Measurements from ENCODE around the gene TCP11L1. TPM values are rescaled to one million over a fixed set of nuclear protein-coding genes. Genes with fewer than 3 reads are reported as not detected.

TCP11L1 gene
- total RNA-seq, 1 experiment from 2014 or later, result 44.5 TPM

GRCh38 chr11:33015621-33016551 is 23.5 kb upstream of the TCP11L1 start, which contains the start of gene DEPDC7:
Gene DEPDC7 (plus strand): TSS chr11:33015878. CDS start chr11:33015956, 78 bp downstream.
- no peaks in the 10 kb centered on the region for H3K36me3 ChIP-seq (ENCODE audit: insufficient read depth, low read length, poor library complexity, severe bottlenecking)
- peak within 1 kb of the TSS; percentile 31 for H3K27ac ChIP-seq (ENCODE audit: low read depth, low read length, poor library complexity, severe bottlenecking)
- no peaks in the 10 kb centered on the region for H3K27me3 ChIP-seq (replicated peaks; ENCODE audit: insufficient read depth, low read depth, low read length, poor library complexity)
- CTCF ChIA-PET, result interaction anchor here (0.6 kb wide), 2 partner anchors 10 to 75 kb away, joined by 3 read pairs; no protein-coding TSS in a partner anchor
- DNase-seq (ENCODE audit: low spot score), result peak; percentile 100
- TF ChIP-seq EZH2 (IDR thresholded peaks at IDR 0.05; ENCODE audit: borderline replicate concordance, low read depth, low read length, poor library complexity, severe bottlenecking) (no peak), CTCF (conservative IDR thresholded peaks at IDR 0.05; ENCODE audit: low read depth, low read length) (no peak)
- POLR2A ChIA-PET (ENCODE audit: low non-redundant PET), result interaction anchor here (0.5 to 0.6 kb wide), 2 partner anchors 38 to 1239 kb away, joined by 3 read pairs; no protein-coding TSS in a partner anchor
- peak within 1 kb of the TSS; percentile 60 for H3K4me3 ChIP-seq (ENCODE audit: low read depth, low read length, poor library complexity, severe bottlenecking)
- no TSS peak for BruUV-seq (replicated peaks)
- no peaks in the 10 kb centered on the region for H3K9me3 ChIP-seq (ENCODE audit: low read depth, low read length, poor library complexity, severe bottlenecking)
- peaks cover 12% of the 10 kb centered on the region for H3K4me1 ChIP-seq (ENCODE audit: insufficient read depth, low read length, poor library complexity, severe bottlenecking)
- intact Hi-C loops (cut with micrococcal nuclease; ENCODE audit: unreplicated experiment), result loop anchor here (2.0 kb wide), 1 partner anchor 23 kb away; the partner anchor contains the start of gene TCP11L1

GRCh38 chr11:33016654-33017053 is 22.7 kb upstream of the TCP11L1 start:
- TSS peak; percentile 51 for BruUV-seq (replicated peaks)

GRCh38 chr11:33017478-33017877 is 21.9 kb upstream of the TCP11L1 start:
- H3K4me3 ChIP-seq (ENCODE audit: low read depth, low read length, poor library complexity, severe bottlenecking), result no peak overlapping the region
- intact Hi-C loops (cut with micrococcal nuclease; ENCODE audit: unreplicated experiment), result no loop called here
- no TSS peak for BruUV-seq (replicated peaks)
- no peaks in the 10 kb centered on the region for H3K36me3 ChIP-seq (ENCODE audit: insufficient read depth, low read length, poor library complexity, severe bottlenecking)
- POLR2A ChIA-PET (ENCODE audit: low non-redundant PET), result no interaction called here
- TF ChIP-seq EZH2 (IDR thresholded peaks at IDR 0.05; ENCODE audit: borderline replicate concordance, low read depth, low read length, poor library complexity, severe bottlenecking) (no peak), CTCF (conservative IDR thresholded peaks at IDR 0.05; ENCODE audit: low read depth, low read length) (no peak)
- CTCF ChIA-PET, result no interaction called here
- no peaks in the 10 kb centered on the region for H3K27me3 ChIP-seq (replicated peaks; ENCODE audit: insufficient read depth, low read depth, low read length, poor library complexity)
- H3K27ac ChIP-seq (ENCODE audit: low read depth, low read length, poor library complexity, severe bottlenecking), result no peak overlapping the region
- H3K9me3 ChIP-seq (ENCODE audit: low read depth, low read length, poor library complexity, severe bottlenecking), result no peaks in the 10 kb centered on the region
- no peak for DNase-seq (ENCODE audit: low spot score)
- H3K4me1 ChIP-seq (ENCODE audit: insufficient read depth, low read length, poor library complexity, severe bottlenecking), result peaks cover 22% of the 10 kb centered on the region

More at GRCh38 chr11:33016654-33017053, 22.7 kb upstream of the TCP11L1 start:
- intact Hi-C loops (cut with micrococcal nuclease; ENCODE audit: unreplicated experiment), result no loop called here
- ChIA-PET POLR2A (ENCODE audit: low non-redundant PET) (no interaction called here), CTCF (no interaction called here)
- H3K27me3 ChIP-seq (replicated peaks; ENCODE audit: insufficient read depth, low read depth, low read length, poor library complexity), result no peaks in the 10 kb centered on the region
- no peaks in the 10 kb centered on the region for H3K9me3 ChIP-seq (ENCODE audit: low read depth, low read length, poor library complexity, severe bottlenecking)
- H3K4me1 ChIP-seq (ENCODE audit: insufficient read depth, low read length, poor library complexity, severe bottlenecking), result peaks cover 14% of the 10 kb centered on the region
- peak overlapping the region; percentile 60 for H3K4me3 ChIP-seq (ENCODE audit: low read depth, low read length, poor library complexity, severe bottlenecking)
- no peak for DNase-seq (ENCODE audit: low spot score)
- no peaks in the 10 kb centered on the region for H3K36me3 ChIP-seq (ENCODE audit: insufficient read depth, low read length, poor library complexity, severe bottlenecking)
- TF ChIP-seq CTCF (conservative IDR thresholded peaks at IDR 0.05; ENCODE audit: low read depth, low read length) (no peak), EZH2 (IDR thresholded peaks at IDR 0.05; ENCODE audit: borderline replicate concordance, low read depth, low read length, poor library complexity, severe bottlenecking) (no peak)
- no peak overlapping the region for H3K27ac ChIP-seq (ENCODE audit: low read depth, low read length, poor library complexity, severe bottlenecking)
